ENCODE data around the gene PSME2. TPM values are rescaled to one million over a fixed set of nuclear protein-coding genes. Genes with fewer than 3 reads are reported as not detected.

The PSME2 gene
- total and polyA plus RNA-seq, 11 donors: 51.4 to 360 (median 90.4) TPM

- Histone ChIP-seq H3K27me3 (no peaks in the 10 kb centered on the region), H3K4me1 (peaks cover 0 to 17% (median 10%) of the 10 kb centered on the region in 12 donors), H3K36me3 (peaks cover 0 to 88% (median 50%) of the 10 kb centered on the region in 9 donors), H3K9me3 (no peaks in the 10 kb centered on the region), H3K4me3 (no peak overlapping the region), H3K27ac (no peak overlapping the region)
- TF ChIP-seq CTCF (IDR thresholded peaks at IDR 0.05) (no peak), POLR2A (IDR thresholded peaks at IDR 0.05) (no peak)
- no peak for DNase-seq
- WGBS, 4 donors: 91 to 94% (median 92%) methylated on average over 10 to 12 of the region's 12 CpGs
- intact Hi-C loops (cut with DNase I): no loop called here
- no peak for ATAC-seq
Observed at GRCh38 chr14:24177041-24177825, 30.8 kb upstream of the PSME2 start.

- no peak overlapping the region for H3K27ac ChIP-seq
- TF ChIP-seq POLR2A (IDR thresholded peaks at IDR 0.05) (no peak), CTCF (IDR thresholded peaks at IDR 0.05) (no peak)
- no peak overlapping the region for H3K4me3 ChIP-seq
- ATAC-seq (no peak), DNase-seq (no peak)
- peaks cover 0 to 23% (median 14%) of the 10 kb centered on the region in 12 donors for H3K4me1 ChIP-seq
- H3K36me3 ChIP-seq: peaks cover 0 to 83% (median 47%) of the 10 kb centered on the region in 9 donors
- no peaks in the 10 kb centered on the region for H3K27me3 ChIP-seq
- 93 to 100% (median 97%) methylated on average over 5 of the region's 5 CpGs for WGBS, 4 donors
- no peaks in the 10 kb centered on the region for H3K9me3 ChIP-seq
- intact Hi-C loops (cut with DNase I): no loop called here
Observed at GRCh38 chr14:24176599-24176998, 30.2 kb upstream of the PSME2 start.

GRCh38 chr14:24172871-24173281 lies 26.5 kb upstream of the PSME2 start:
- ATAC-seq: no peak
- no peak for TF ChIP-seq CTCF (IDR thresholded peaks at IDR 0.05)
- TF ChIP-seq POLR2A (IDR thresholded peaks at IDR 0.05): no peak
- Histone ChIP-seq H3K4me1 (peaks cover 0 to 21% (median 7%) of the 10 kb centered on the region in 12 donors), H3K9me3 (no peaks in the 10 kb centered on the region), H3K27ac (no peak overlapping the region), H3K4me3 (peak overlapping the region in 2 of 12 donors; percentile 47 to 52), H3K27me3 (no peaks in the 10 kb centered on the region), H3K36me3 (peaks cover 0 to 71% (median 45%) of the 10 kb centered on the region in 9 donors)
- intact Hi-C loops (cut with DNase I): no loop called here
- DNase-seq: peak in 1 of 5 donors; percentile 58
- 67 to 90% (median 80%) methylated on average over 19 to 20 of the region's 20 CpGs for WGBS, 4 donors

GRCh38 chr14:24172261-24172860 lies 26.0 kb upstream of the PSME2 start:
- 32 to 61% (median 50%) methylated on average over 23 to 30 of the region's 30 CpGs for WGBS, 4 donors
- ATAC-seq (peak in 1 of 4 donors; percentile 3), DNase-seq (peak in 1 of 5 donors; percentile 64)
- Histone ChIP-seq H3K4me1 (peaks cover 0 to 26% (median 7%) of the 10 kb centered on the region in 12 donors), H3K9me3 (no peaks in the 10 kb centered on the region), H3K27ac (peak overlapping the region in 2 of 12 donors; percentile 37 to 42), H3K27me3 (no peaks in the 10 kb centered on the region), H3K4me3 (peak overlapping the region in 11 of 12 donors; percentile 1 to 52 (median 33)), H3K36me3 (peaks cover 0 to 71% (median 45%) of the 10 kb centered on the region in 9 donors)
- no peak for TF ChIP-seq POLR2A (IDR thresholded peaks at IDR 0.05)
- TF ChIP-seq CTCF (IDR thresholded peaks at IDR 0.05): no peak
- intact Hi-C loops (cut with DNase I): no loop called here

Data from heart left ventricle (tissue), 16 donors.